K562 (cell line): ENCODE measurements around the gene C2orf66. TPM values are rescaled to one million over a fixed set of nuclear protein-coding genes. Genes with fewer than 3 reads are reported as not detected.

Experiments
- ATAC-seq: fragments of 200-7000 bp; cut with Tn5 transposase; 3 replicates; pipeline ENCODE4 v1.9.1; 2020; ENCODE audit warnings: moderate library complexity
- BruUV-seq: library from RNA; stranded (reverse); fragments of 400-500 nt; replicated peaks from 2 replicates; lab custom pipeline; 2021; lab: Mats Ljungman, UMichigan
- CTCF ChIA-PET: fragments of 300-600 bp; formaldehyde crosslinking; extraction: SDS; loops from one replicate; lab custom pipeline; 2021; ENCODE audit warnings: low intra/inter-chr PET ratio; lab: Yijun Ruan, JAX
- POLR2A ChIA-PET: fragments of 300-600, 350-650 bp; sonication (Branson Sonifier 250); formaldehyde crosslinking; extraction: SDS; loops from one replicate; lab custom pipeline; 2021; ENCODE audit warnings: antibody characterized with exemption, inconsistent platforms; lab: Yijun Ruan, JAX
- DNase-seq, 4 experiments: peaks; one replicate each; pipeline versions ENCODE4 v3.0.0 to v3.0.0-alpha.2; 2011 to 2018; ENCODE audit warnings: low spot score in 3 of 4, mixed read lengths in 3 of 4; ENCODE audit errors: extremely low read depth in 1 of 4
- FAIRE-seq: peaks from 2 replicates; lab custom pipeline; 2011; peaks lifted over from hg19 to GRCh38; lab: Jason Lieb, UNC
- H2AFZ ChIP-seq: 2 replicates; pipeline ENCODE4 v1.6.0; 2011; ENCODE audit warnings: low read depth, low read length, control low read depth, inconsistent platforms
- H3K27ac ChIP-seq: fragments of 200-600 bp; 3 replicates; pipeline ENCODE4 v1.8.0; 2011; ENCODE audit warnings: low read depth, mild to moderate bottlenecking, control low read depth, inconsistent platforms, low read length, moderate library complexity, mixed read lengths; ENCODE audit errors: extremely low read depth
- H3K27me3 ChIP-seq, 2 experiments: fragments of 300-600 bp in 1 of 2; 2 replicates in 1 of 2; 3 replicates in 1 of 2; pipeline versions ENCODE4 v1.6.0 to v1.8.0; 2011; ENCODE audit warnings: inconsistent platforms in 2 of 2, low read length in 2 of 2, mild to moderate bottlenecking in 1 of 2, mixed read lengths in 1 of 2, moderate library complexity in 1 of 2; ENCODE audit not compliant: control insufficient read depth in 2 of 2, insufficient read depth in 2 of 2
- H3K36me3 ChIP-seq: fragments of 300-600 bp; 3 replicates; pipeline ENCODE4 v1.8.0; 2011; ENCODE audit warnings: mild to moderate bottlenecking, low read length, inconsistent platforms; ENCODE audit not compliant: control insufficient read depth, insufficient read depth
- H3K4me1 ChIP-seq, 2 experiments: fragments of 200-600 bp in 1 of 2; replicated peaks in 1 of 2; 2 replicates in 1 of 2; 3 replicates in 1 of 2; pipeline versions ENCODE4 v1.5.1 to v1.8.0; 2011; ENCODE audit warnings: inconsistent platforms in 2 of 2, low read length in 2 of 2, mild to moderate bottlenecking in 1 of 2, mixed read lengths in 1 of 2, moderate library complexity in 1 of 2; ENCODE audit not compliant: control insufficient read depth in 2 of 2, insufficient read depth in 2 of 2
- H3K4me2 ChIP-seq: 2 replicates; pipeline ENCODE4 v1.6.1; 2011; ENCODE audit warnings: low read length, control low read depth, inconsistent platforms, mixed read lengths; ENCODE audit not compliant: insufficient read depth
- H3K4me3 ChIP-seq: fragments of 200-600 bp; sonication (generic), shearing (Covaris generic); 2 replicates; pipeline ENCODE4 v1.5.1; 2016; ENCODE audit warnings: control low read depth, inconsistent platforms
- H3K79me2 ChIP-seq: fragments of 200-600 bp; 3 replicates; pipeline ENCODE4 v1.8.0; 2011; ENCODE audit warnings: low read length, inconsistent platforms; ENCODE audit not compliant: control insufficient read depth, insufficient read depth
- H3K9ac ChIP-seq, 2 experiments: 2 replicates each; pipeline versions ENCODE4 v1.6.0 to v1.6.1; 2011; ENCODE audit warnings: low read depth in 2 of 2, low read length in 2 of 2, control low read depth in 1 of 2, inconsistent platforms in 1 of 2, mild to moderate bottlenecking in 1 of 2, mixed read lengths in 1 of 2; ENCODE audit not compliant: insufficient read depth in 1 of 2
- H3K9me1 ChIP-seq: one replicate; pipeline ENCODE4 v1.6.0; 2011; ENCODE audit warnings: inconsistent platforms, mild to moderate bottlenecking, low read length, moderate library complexity; ENCODE audit not compliant: control insufficient read depth, insufficient read depth
- H3K9me3 ChIP-seq: replicated peaks from 2 replicates; pipeline ENCODE4 v1.5.1; 2011; ENCODE audit warnings: low read depth, low read length, inconsistent platforms; ENCODE audit not compliant: control insufficient read depth, insufficient read depth
- H4K20me1 ChIP-seq: replicated peaks from 2 replicates; pipeline ENCODE4 v1.6.1; 2011; ENCODE audit warnings: low read length, inconsistent platforms, mixed read lengths; ENCODE audit not compliant: control insufficient read depth, insufficient read depth
- ATF3 ChIP-seq, 2 experiments: fragments of 450-650 bp in 1 of 2; sonication (generic) in 1 of 2; formaldehyde crosslinking in 1 of 2; IDR thresholded peaks in 1 of 2; conservative IDR thresholded peaks in 1 of 2; 2 replicates each; pipeline versions ENCODE4 v1.6.1 to v1.8.1; 2016 to 2023; ENCODE audit warnings: mild to moderate bottlenecking in 2 of 2, moderate library complexity in 2 of 2, inconsistent platforms in 1 of 2, missing genetic modification reagents in 1 of 2
- FOS ChIP-seq: IDR thresholded peaks from 3 replicates; pipeline ENCODE4 v1.6.1; 2011; ENCODE audit not compliant: insufficient read length; ENCODE audit errors: extremely low read depth
- MAFK ChIP-seq: IDR thresholded peaks from 2 replicates; pipeline ENCODE4 v1.6.1; 2011; ENCODE audit warnings: low read length, improper control_type of control experiment
- NELFE ChIP-seq: IDR thresholded peaks from 2 replicates; pipeline ENCODE4 v1.6.1; 2011; ENCODE audit warnings: mild to moderate bottlenecking; ENCODE audit not compliant: insufficient read depth, insufficient read length
- POLR3G ChIP-seq: IDR thresholded peaks from 2 replicates; pipeline ENCODE4 v1.6.1; 2011; ENCODE audit not compliant: insufficient read length, insufficient replicate concordance; ENCODE audit errors: extremely low read depth
- PRDM10 ChIP-seq: fragments of 450-650 bp; IDR thresholded peaks from 2 replicates; pipeline ENCODE4 v1.6.1; 2018; ENCODE audit not compliant: partially characterized antibody
- ZNF316 ChIP-seq: fragments of 450-650 bp; IDR thresholded peaks from 2 replicates; pipeline ENCODE4 v1.6.1; 2016
- WGBS: fragments of 100-300 bp; shearing (Covaris generic); methylation state at CpG from one replicate; pipeline ENCODE4 v1.1.6; 2016; ENCODE audit warnings: low coverage, mixed read lengths; ENCODE audit not compliant: insufficient coverage; ENCODE audit errors: missing lambda C conversion rate; 5-methylcytosine and 5-hydroxymethylcytosine counted together
- in situ Hi-C: fragments of 300-500 bp; cut with MboI; formaldehyde crosslinking; loops from 4 replicates; pipeline ENCODE4 v1.15.0; 2018; ENCODE audit warnings: inconsistent platforms, mixed read lengths
- intact Hi-C: fragments of 100-400 bp; cut with micrococcal nuclease; formaldehyde crosslinking; loops from 2 replicates; pipeline ENCODE4 v1.14.2; 2022
- polyA plus RNA-seq, 8 experiments: library from polyadenylated mRNA; depleted of rRNA in 4 of 8; stranded (reverse) in 5 of 8; unstranded in 3 of 8; fragments of >200 nt; fragmentation: Nextera tagmentation in 2 of 8; fragmentation: Illumina TruSeq in 1 of 8; extraction: Ambion mirVana in 2 of 8; extraction: Trizol in 1 of 8; gene quantifications; 2 replicates each; pipeline versions ENCODE4 v1.2.1 to v1.2.3, GENCODE V29; 2011 to 2014; ENCODE audit warnings: inconsistent platforms in 1 of 8, missing spikeins in 1 of 8
- total RNA-seq, 7 experiments: library from RNA; depleted of rRNA in 6 of 7; stranded (reverse); fragments of >200 nt in 6 of 7; fragmentation: Illumina TruSeq in 2 of 7; extraction: Trizol in 2 of 7; gene quantifications; 2 replicates each; pipeline versions ENCODE4 v1.2.1 to v1.2.3, GENCODE V29; 2011 to 2021; ENCODE audit warnings: low replicate concordance in 1 of 7

C2orf66 gene
- total and polyA plus RNA-seq, 9 of the 15 experiments (the other 6 are each of a cell fraction or from before 2014, with no cell fraction given), result not detected

- TF ChIP-seq PRDM10, result no peak
- no peak for TF ChIP-seq ZNF316
- TF ChIP-seq FOS, result no peak
- no peak for TF ChIP-seq NELFE
Measured at GRCh38 chr2:196802401-196802800, 6.8 kb downstream of the C2orf66 start (continued).

GRCh38 chr2:196801674-196802261 lies 7.4 kb downstream of the C2orf66 start:
- no peak for FAIRE-seq
- in situ Hi-C loops, result no loop called here
- Histone ChIP-seq H3K79me2 (peaks cover 21% of the 10 kb centered on the region), H3K4me1 (peaks cover 0 to 2% of the 10 kb centered on the region in 2 experiments; a peak in 2 of 5 replicates), H3K9me3 (no peaks in the 10 kb centered on the region), H3K36me3 (peaks cover 11% of the 10 kb centered on the region; the same call in 2 of the 3 replicates), H4K20me1 (no peaks in the 10 kb centered on the region), H3K4me3 (no peak overlapping the region), H3K27ac (no peak overlapping the region), H3K9me1 (no peaks in the 10 kb centered on the region), H3K9ac (no peak overlapping the region), H3K27me3 (no peaks in the 10 kb centered on the region), H2AFZ (no peak overlapping the region), H3K4me2 (no peak overlapping the region)
- CTCF ChIA-PET, result no interaction called here
- ATAC-seq, result no peak
- POLR2A ChIA-PET, result no interaction called here
- DNase-seq, result no peak
- WGBS, result 10% methylated on average over 2 of the region's 2 CpGs
- BruUV-seq, result no TSS peak
- intact Hi-C loops, result no loop called here
- TF ChIP-seq POLR3G, result no peak
- no peak for TF ChIP-seq ATF3 (IDR thresholded peaks at IDR 0.05)
- no peak for TF ChIP-seq ATF3 (CRISPR knock-in tag; conservative IDR thresholded peaks at IDR 0.05)
- TF ChIP-seq MAFK, result no peak
